CD4-positive, alpha-beta T cell (primary cell): ENCODE data around the gene CNOT2. TPM values are rescaled to one million over a fixed set of nuclear protein-coding genes. Genes with fewer than 3 reads are reported as not detected.

ENCODE experiments used
- ATAC-seq: fragments of 200-7000 bp; cut with Tn5 transposase; one replicate; pipeline ENCODE4 v1.10.0; 2022; ENCODE audit warnings: mild to moderate bottlenecking; ENCODE audit not compliant: poor library complexity
- CTCF ChIA-PET: fragments of 350-600 bp; sonication (Branson Sonifier 250); formaldehyde crosslinking; loops from one replicate; lab custom pipeline; 2021; ENCODE audit warnings: antibody characterized with exemption, inconsistent platforms; lab: Charles Lee
- POLR2A ChIA-PET: fragments of 350-600 bp; sonication (Branson Sonifier 250); formaldehyde crosslinking; loops from one replicate; lab custom pipeline; 2021; ENCODE audit warnings: antibody characterized with exemption, inconsistent platforms; lab: Charles Lee
- DNase-seq, 14 experiments: peaks; one replicate each; pipeline ENCODE4 v3.0.0-alpha.2; 2013 to 2020; ENCODE audit warnings: mixed read lengths in 2 of 14
- H3K27ac ChIP-seq, 2 donors: one replicate each; pipeline versions ENCODE4 v1.5.1 to v1.7.0; 2013; ENCODE audit warnings: low read length in 2 of 2, low read depth in 1 of 2, mild to moderate bottlenecking in 1 of 2
- H3K27me3 ChIP-seq, 2 experiments: 1 replicate in 1 of 2; 2 replicates in 1 of 2; pipeline versions ENCODE4 v1.6.1 to v1.7.0; 2013; ENCODE audit warnings: low read length in 2 of 2, control low read depth in 1 of 2, mild to moderate bottlenecking in 1 of 2, moderate library complexity in 1 of 2; ENCODE audit not compliant: insufficient read depth in 2 of 2, control insufficient read depth in 1 of 2
- H3K36me3 ChIP-seq: one replicate; pipeline ENCODE4 v1.6.1; 2013; ENCODE audit warnings: low read length, control low read depth; ENCODE audit not compliant: insufficient read depth
- H3K4me1 ChIP-seq: one replicate; pipeline ENCODE4 v1.6.1; 2013; ENCODE audit warnings: low read length, control low read depth; ENCODE audit not compliant: insufficient read depth
- H3K4me3 ChIP-seq: one replicate; pipeline ENCODE4 v1.5.1; 2013; ENCODE audit warnings: mild to moderate bottlenecking, low read length, moderate library complexity
- H3K9me3 ChIP-seq, 2 experiments: 1 replicate in 1 of 2; 2 replicates in 1 of 2; pipeline versions ENCODE4 v1.6.1 to v1.7.0; 2013; ENCODE audit warnings: low read length in 2 of 2, mild to moderate bottlenecking in 2 of 2, control low read depth in 1 of 2, moderate library complexity in 1 of 2; ENCODE audit not compliant: control insufficient read depth in 1 of 2, insufficient read depth in 1 of 2
- H3K27ac Mint-ChIP-seq: one replicate; pipeline ENCODE4 v1.8.0; 2020; ENCODE audit warnings: mixed read lengths
- H3K27me3 Mint-ChIP-seq: one replicate; pipeline ENCODE4 v1.8.0; 2021; ENCODE audit warnings: mixed read lengths
- H3K36me3 Mint-ChIP-seq: one replicate; pipeline ENCODE4 v1.8.0; 2021; ENCODE audit warnings: low read depth, mixed read lengths
- H3K4me1 Mint-ChIP-seq: one replicate; pipeline ENCODE4 v1.8.0; 2021; ENCODE audit warnings: low read depth, mixed read lengths
- H3K4me3 Mint-ChIP-seq: one replicate; pipeline ENCODE4 v1.8.0; 2020; ENCODE audit warnings: mild to moderate bottlenecking, mixed read lengths
- H3K9me3 Mint-ChIP-seq: one replicate; pipeline ENCODE4 v1.8.0; 2020; ENCODE audit warnings: mixed read lengths
- CTCF ChIP-seq: fragments of 200-600 bp; IDR thresholded peaks from one replicate; pipeline ENCODE4 v1.8.0; 2022; ENCODE audit warnings: antibody characterized with exemption, mild to moderate bottlenecking
- intact Hi-C, 2 experiments: fragments of 100-400 bp; cut with DNase I in 1 of 2; cut with micrococcal nuclease in 1 of 2; formaldehyde crosslinking; loops; one replicate each; pipeline versions ENCODE4 v1.15.1 to v1.9.0; 2023 to 2025; cut with DNase I, micrococcal nuclease
- total RNA-seq, 174 experiments: library from RNA in 2 of 174; stranded (reverse) in 2 of 174; gene quantifications; one replicate each; pipeline ENCODE4 v1.2.3 and lab custom pipeline; 2021 to 2026

The CNOT2 gene
- total RNA-seq, 2 experiments from 2014 or later: 107 to 121 TPM

GRCh38 chr12:70383484-70383883, 140.3 kb downstream of the CNOT2 start:
- Histone ChIP-seq H3K4me1 (no peaks in the 10 kb centered on the region), H3K4me3 (no peak overlapping the region), H3K36me3 (no peaks in the 10 kb centered on the region), H3K9me3 (no peaks in the 10 kb centered on the region), H3K27ac (no peak overlapping the region), H3K27me3 (no peaks in the 10 kb centered on the region)
- Mint-ChIP-seq H3K36me3 (no peaks in the 10 kb centered on the region), H3K4me1 (no peaks in the 10 kb centered on the region), H3K27me3 (no peaks in the 10 kb centered on the region), H3K4me3 (no peak overlapping the region), H3K9me3 (no peaks in the 10 kb centered on the region), H3K27ac (no peak overlapping the region)
- no peak for ATAC-seq
- intact Hi-C loops: no loop called here
- ChIA-PET CTCF (no interaction called here), POLR2A (no interaction called here)
- no peak for TF ChIP-seq CTCF
- no peak for DNase-seq

GRCh38 chr12:70383886-70384285, 140.7 kb downstream of the CNOT2 start:
- CTCF ChIA-PET: no interaction called here
- POLR2A ChIA-PET: no interaction called here
- no peak for ATAC-seq

GRCh38 chr12:70386771-70387170, 143.5 kb downstream of the CNOT2 start:
- POLR2A ChIA-PET: no interaction called here
- intact Hi-C loops: no loop called here
- ATAC-seq: no peak

More at GRCh38 chr12:70383886-70384285, 140.7 kb downstream of the CNOT2 start:
- H3K4me1 Mint-ChIP-seq: no peaks in the 10 kb centered on the region
- no peak overlapping the region for H3K27ac Mint-ChIP-seq
- Histone ChIP-seq H3K27ac (no peak overlapping the region), H3K4me1 (no peaks in the 10 kb centered on the region), H3K27me3 (no peaks in the 10 kb centered on the region), H3K9me3 (no peaks in the 10 kb centered on the region), H3K36me3 (no peaks in the 10 kb centered on the region), H3K4me3 (no peak overlapping the region)
- H3K27me3 Mint-ChIP-seq: no peaks in the 10 kb centered on the region
- no peaks in the 10 kb centered on the region for H3K36me3 Mint-ChIP-seq
- intact Hi-C loops: no loop called here
- H3K4me3 Mint-ChIP-seq: no peak overlapping the region
- no peaks in the 10 kb centered on the region for H3K9me3 Mint-ChIP-seq
- DNase-seq: no peak
- no peak for TF ChIP-seq CTCF

More at GRCh38 chr12:70386771-70387170, 143.5 kb downstream of the CNOT2 start:
- Histone ChIP-seq H3K27ac (no peak overlapping the region), H3K36me3 (no peaks in the 10 kb centered on the region), H3K4me3 (no peak overlapping the region), H3K27me3 (no peaks in the 10 kb centered on the region), H3K9me3 (peaks cover 0 to 3% of the 10 kb centered on the region in 2 experiments), H3K4me1 (no peaks in the 10 kb centered on the region)
- H3K9me3 Mint-ChIP-seq: no peaks in the 10 kb centered on the region
- H3K27ac Mint-ChIP-seq: no peak overlapping the region
- TF ChIP-seq CTCF: no peak
- H3K36me3 Mint-ChIP-seq: no peaks in the 10 kb centered on the region
- no peaks in the 10 kb centered on the region for H3K4me1 Mint-ChIP-seq
- H3K27me3 Mint-ChIP-seq: no peaks in the 10 kb centered on the region
- H3K4me3 Mint-ChIP-seq: no peak overlapping the region
- no peak for DNase-seq
- CTCF ChIA-PET: interaction anchor here (0.7 to 1.1 kb wide), 3 partner anchors 13 to 1571 kb away, joined by 3 read pairs; no protein-coding TSS in a partner anchor
